ENCODE data around the gene ACOX3.
A peak's percentile ranks its signal among the peaks of the same experiment; 100 is the strongest.

DNA sequence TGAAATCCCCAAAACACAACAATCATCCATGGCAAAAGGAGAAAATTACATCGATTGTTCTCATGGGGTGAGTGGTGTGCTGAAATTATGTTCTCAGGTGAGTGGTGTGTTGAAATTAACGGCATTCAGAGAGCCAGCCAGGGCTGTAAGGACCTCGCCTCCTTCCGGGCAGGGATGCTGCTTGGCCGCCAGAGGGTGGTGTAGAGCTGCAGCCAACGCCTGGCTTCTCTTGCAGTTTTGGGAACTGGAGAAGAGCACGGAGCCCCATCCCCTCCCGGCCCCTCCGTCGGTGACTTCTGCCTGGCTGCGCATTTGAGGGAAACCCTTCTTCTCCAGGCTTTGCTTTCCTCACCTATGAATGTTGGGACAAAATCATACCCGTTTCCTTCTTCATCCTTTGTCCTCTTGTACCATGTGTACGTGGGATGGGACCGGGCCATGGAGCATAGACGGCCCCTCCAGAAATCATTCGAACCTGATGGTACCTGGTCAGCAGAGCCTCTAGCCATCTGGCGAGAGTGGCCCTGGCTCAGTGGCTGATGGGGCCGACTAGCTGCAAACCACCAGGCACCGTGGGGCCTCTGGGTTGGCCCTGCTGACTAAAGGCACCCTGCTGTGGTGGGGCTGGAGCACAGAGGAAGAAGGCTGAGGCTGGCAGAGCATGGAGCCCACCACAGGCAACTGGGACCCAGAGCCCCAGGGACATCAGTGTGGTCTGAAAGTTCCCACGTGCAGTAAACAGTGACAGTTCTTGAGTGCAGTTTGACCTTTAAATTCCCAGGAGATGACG, 28.4 kb upstream of the ACOX3 start:
- no peak for TF ChIP-seq POLR2A (IDR thresholded peaks at IDR 0.05)
- TF ChIP-seq, protein P1, sequence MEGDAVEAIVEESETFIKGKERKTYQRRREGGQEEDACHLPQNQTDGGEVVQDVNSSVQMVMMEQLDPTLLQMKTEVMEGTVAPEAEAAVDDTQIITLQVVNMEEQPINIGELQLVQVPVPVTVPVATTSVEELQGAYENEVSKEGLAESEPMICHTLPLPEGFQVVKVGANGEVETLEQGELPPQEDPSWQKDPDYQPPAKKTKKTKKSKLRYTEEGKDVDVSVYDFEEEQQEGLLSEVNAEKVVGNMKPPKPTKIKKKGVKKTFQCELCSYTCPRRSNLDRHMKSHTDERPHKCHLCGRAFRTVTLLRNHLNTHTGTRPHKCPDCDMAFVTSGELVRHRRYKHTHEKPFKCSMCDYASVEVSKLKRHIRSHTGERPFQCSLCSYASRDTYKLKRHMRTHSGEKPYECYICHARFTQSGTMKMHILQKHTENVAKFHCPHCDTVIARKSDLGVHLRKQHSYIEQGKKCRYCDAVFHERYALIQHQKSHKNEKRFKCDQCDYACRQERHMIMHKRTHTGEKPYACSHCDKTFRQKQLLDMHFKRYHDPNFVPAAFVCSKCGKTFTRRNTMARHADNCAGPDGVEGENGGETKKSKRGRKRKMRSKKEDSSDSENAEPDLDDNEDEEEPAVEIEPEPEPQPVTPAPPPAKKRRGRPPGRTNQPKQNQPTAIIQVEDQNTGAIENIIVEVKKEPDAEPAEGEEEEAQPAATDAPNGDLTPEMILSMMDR (IDR thresholded peaks at IDR 0.05 in 4 of 5, conservative IDR thresholded peaks at IDR 0.05 in 1 of 5): peak; percentile 50 to 78 (median 71)
